Liver (tissue), 9 donors: ENCODE data around the gene NUP214. TPM values are rescaled to one million over a fixed set of nuclear protein-coding genes. Genes with fewer than 3 reads are reported as not detected.
"Not testable (repeated sequence)": the region's sequence is repeated elsewhere in the genome, so short reads cannot be mapped to it uniquely, and the experiment has no call there.

ENCODE experiments used
- DNase-seq: peaks from one replicate; pipeline ENCODE4 v3.0.0-alpha.2; 2017; ENCODE audit warnings: low spot score
- H3K27ac ChIP-seq, 2 donors: one replicate each; pipeline ENCODE4 v1.7.0; 2013; ENCODE audit warnings: inconsistent platforms in 2 of 2, low read length in 2 of 2, control low read depth in 1 of 2, low read depth in 1 of 2, mild to moderate bottlenecking in 1 of 2
- H3K27me3 ChIP-seq, 4 donors: one replicate each; pipeline versions ENCODE4 v1.6.1 to v1.7.0; 2013; ENCODE audit warnings: low read length in 3 of 4, inconsistent platforms in 1 of 4, mild to moderate bottlenecking in 1 of 4, moderate library complexity in 1 of 4; ENCODE audit not compliant: control insufficient read depth in 4 of 4, insufficient read depth in 4 of 4
- H3K36me3 ChIP-seq, 4 donors: one replicate each; pipeline versions ENCODE4 v1.6.1 to v1.7.0; 2013; ENCODE audit warnings: low read length in 3 of 4, mild to moderate bottlenecking in 3 of 4, low read depth in 1 of 4, moderate library complexity in 1 of 4; ENCODE audit not compliant: control insufficient read depth in 4 of 4, insufficient read depth in 3 of 4
- H3K4me1 ChIP-seq, 4 donors: one replicate each; pipeline versions ENCODE4 v1.6.1 to v1.7.0; 2013; ENCODE audit warnings: low read length in 3 of 4, mild to moderate bottlenecking in 3 of 4, moderate library complexity in 1 of 4; ENCODE audit not compliant: control insufficient read depth in 4 of 4, insufficient read depth in 4 of 4
- H3K4me3 ChIP-seq, 3 donors: one replicate each; pipeline versions ENCODE4 v1.6.1 to v1.7.0; 2013; ENCODE audit warnings: low read length in 3 of 3, control low read depth in 1 of 3, low read depth in 1 of 3, mild to moderate bottlenecking in 1 of 3
- H3K9ac ChIP-seq, 2 donors: one replicate each; pipeline ENCODE4 v1.7.0; 2013; ENCODE audit warnings: low read length in 2 of 2, mild to moderate bottlenecking in 2 of 2, moderate library complexity in 2 of 2, control low read depth in 1 of 2, low read depth in 1 of 2
- H3K9me3 ChIP-seq, 4 donors: one replicate each; pipeline versions ENCODE4 v1.6.1 to v1.7.0; 2013; ENCODE audit warnings: low read length in 3 of 4; ENCODE audit not compliant: control insufficient read depth in 4 of 4
- ATF3 ChIP-seq: IDR thresholded peaks from 2 replicates; pipeline ENCODE4 v1.6.1; 2016; ENCODE audit warnings: antibody characterized with exemption
- EGR1 ChIP-seq, 2 donors: IDR thresholded peaks; 2 replicates each; pipeline ENCODE4 v1.6.1; 2016 to 2018; ENCODE audit warnings: antibody characterized with exemption in 2 of 2, low read depth in 2 of 2
- GABPA ChIP-seq, 2 donors: IDR thresholded peaks in 1 of 2; conservative IDR thresholded peaks in 1 of 2; 2 replicates each; pipeline ENCODE4 v1.6.1; 2016; ENCODE audit warnings: antibody characterized with exemption in 2 of 2, mild to moderate bottlenecking in 1 of 2, moderate library complexity in 1 of 2
- HNF4G ChIP-seq: IDR thresholded peaks from 2 replicates; pipeline ENCODE4 v1.6.1; 2016; ENCODE audit warnings: antibody characterized with exemption
- NR2F2 ChIP-seq: IDR thresholded peaks from 2 replicates; pipeline ENCODE4 v1.6.1; 2016; ENCODE audit warnings: antibody characterized with exemption
- RAD21 ChIP-seq, 2 donors: IDR thresholded peaks; 2 replicates each; pipeline ENCODE4 v1.6.1; 2016; ENCODE audit warnings: antibody characterized with exemption in 2 of 2, mild to moderate bottlenecking in 2 of 2
- REST ChIP-seq: IDR thresholded peaks from 2 replicates; pipeline ENCODE4 v1.6.1; 2016; ENCODE audit warnings: antibody characterized with exemption, mild to moderate bottlenecking
- RXRA ChIP-seq, 2 donors: IDR thresholded peaks; 2 replicates each; pipeline ENCODE4 v1.6.1; 2017 to 2018; ENCODE audit warnings: antibody characterized with exemption in 2 of 2, mild to moderate bottlenecking in 1 of 2
- ZBTB33 ChIP-seq: IDR thresholded peaks from 2 replicates; pipeline ENCODE4 v1.6.1; 2016; ENCODE audit warnings: antibody characterized with exemption
- WGBS: extraction: QIAGEN DNeasy Blood & Tissue Kit; methylation state at CpG from one replicate; pipeline ENCODE4 v1.1.7; 2013; 5-methylcytosine and 5-hydroxymethylcytosine counted together
- polyA plus RNA-seq, 2 donors: library from polyadenylated mRNA; stranded (reverse) in 1 of 2; unstranded in 1 of 2; fragments of 200-250 nt in 1 of 2; fragments of >200 nt in 1 of 2; fragmentation: Nextera tagmentation in 1 of 2; extraction: Ambion mirVana in 1 of 2; gene quantifications; one replicate each; pipeline versions ENCODE4 v1.2.1 to v1.2.3, GENCODE V29; 2013 to 2015
- total RNA-seq, 2 donors: library from RNA; depleted of rRNA; stranded (reverse); fragments of >200 nt; gene quantifications; one replicate each; pipeline ENCODE4 v1.2.3, GENCODE V29; 2014
- TF ChIP-seq, protein P1 (sequence below): fragments of 150-350 bp; IDR thresholded peaks from 2 replicates; pipeline ENCODE4 v1.5.1; 2017; ENCODE audit warnings: improper control_type of control experiment, low read depth, low read length; ENCODE audit not compliant: missing input control
- donor health status: healthy.
- donor health status: healthy.
- donor health status: healthy.
- donor health status: healthy.
- donor health status: healthy.

NUP214 gene
- total and polyA plus RNA-seq, 4 donors, result 8.8 to 19.5 (median 16.5) TPM

DNA sequence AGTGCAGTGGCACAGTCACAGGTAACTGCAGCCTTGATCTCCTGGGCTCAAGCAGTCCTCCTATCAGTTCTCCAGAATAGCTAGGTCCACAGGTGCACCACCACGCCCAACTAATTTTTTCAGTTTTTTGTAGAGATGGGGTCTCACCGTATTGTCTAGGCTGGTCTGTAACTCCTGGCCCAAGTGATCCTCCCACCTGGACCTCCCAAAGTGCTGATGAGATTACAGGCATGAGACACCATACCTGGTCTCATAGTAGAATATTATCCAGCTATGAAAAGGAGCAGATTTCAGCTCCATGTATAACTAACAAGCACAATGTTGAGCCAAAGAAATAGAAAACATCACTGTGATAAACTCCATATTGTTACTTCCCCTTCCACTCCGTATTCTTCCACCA lies 81.1 kb downstream of the NUP214 start:
- Histone ChIP-seq H3K27me3 (no peaks in the 10 kb centered on the region), H3K9ac (no peak overlapping the region), H3K4me3 (no peak overlapping the region), H3K36me3 (peaks cover 8 to 49% (median 26%) of the 10 kb centered on the region in 4 donors), H3K9me3 (no peaks in the 10 kb centered on the region), H3K27ac (no peak overlapping the region), H3K4me1 (no peaks in the 10 kb centered on the region)
- no peak for TF ChIP-seq RXRA (IDR thresholded peaks at IDR 0.05)
- TF ChIP-seq, protein P1, sequence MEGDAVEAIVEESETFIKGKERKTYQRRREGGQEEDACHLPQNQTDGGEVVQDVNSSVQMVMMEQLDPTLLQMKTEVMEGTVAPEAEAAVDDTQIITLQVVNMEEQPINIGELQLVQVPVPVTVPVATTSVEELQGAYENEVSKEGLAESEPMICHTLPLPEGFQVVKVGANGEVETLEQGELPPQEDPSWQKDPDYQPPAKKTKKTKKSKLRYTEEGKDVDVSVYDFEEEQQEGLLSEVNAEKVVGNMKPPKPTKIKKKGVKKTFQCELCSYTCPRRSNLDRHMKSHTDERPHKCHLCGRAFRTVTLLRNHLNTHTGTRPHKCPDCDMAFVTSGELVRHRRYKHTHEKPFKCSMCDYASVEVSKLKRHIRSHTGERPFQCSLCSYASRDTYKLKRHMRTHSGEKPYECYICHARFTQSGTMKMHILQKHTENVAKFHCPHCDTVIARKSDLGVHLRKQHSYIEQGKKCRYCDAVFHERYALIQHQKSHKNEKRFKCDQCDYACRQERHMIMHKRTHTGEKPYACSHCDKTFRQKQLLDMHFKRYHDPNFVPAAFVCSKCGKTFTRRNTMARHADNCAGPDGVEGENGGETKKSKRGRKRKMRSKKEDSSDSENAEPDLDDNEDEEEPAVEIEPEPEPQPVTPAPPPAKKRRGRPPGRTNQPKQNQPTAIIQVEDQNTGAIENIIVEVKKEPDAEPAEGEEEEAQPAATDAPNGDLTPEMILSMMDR, result no peak
- TF ChIP-seq RAD21 (IDR thresholded peaks at IDR 0.05), result no peak
- no peak for DNase-seq
- 95% methylated on average over 3 of the region's 3 CpGs for WGBS

DNA sequence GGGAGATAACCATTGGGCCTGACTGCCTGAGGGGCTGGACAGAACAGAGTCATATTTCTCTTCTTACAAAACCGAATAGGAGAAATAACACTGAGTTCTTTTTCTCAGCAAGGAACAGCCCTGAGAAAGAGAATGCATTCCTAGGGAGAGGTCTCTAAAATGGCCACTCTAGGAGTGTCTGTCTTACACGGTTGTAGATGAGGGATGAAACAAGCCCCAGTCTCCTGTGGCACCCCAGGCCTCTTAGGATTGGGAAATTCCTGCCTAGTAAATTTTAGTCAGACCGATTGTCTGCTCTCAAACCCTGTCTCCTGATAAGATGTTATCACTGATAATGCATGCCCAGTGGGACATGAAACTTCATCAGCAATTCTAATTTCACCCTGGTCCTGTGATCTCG lies 86.5 kb downstream of the NUP214 start:
- H3K27me3 ChIP-seq, H3K9ac ChIP-seq, DNase-seq, H3K4me3 ChIP-seq, H3K9me3 ChIP-seq, H3K4me1 ChIP-seq, H3K27ac ChIP-seq: not testable (repeated sequence)
- 97% methylated on average over 4 of the region's 4 CpGs for WGBS
- H3K36me3 ChIP-seq, result peaks cover 3 to 17% (median 16%) of the 10 kb centered on the region in 4 donors

DNA sequence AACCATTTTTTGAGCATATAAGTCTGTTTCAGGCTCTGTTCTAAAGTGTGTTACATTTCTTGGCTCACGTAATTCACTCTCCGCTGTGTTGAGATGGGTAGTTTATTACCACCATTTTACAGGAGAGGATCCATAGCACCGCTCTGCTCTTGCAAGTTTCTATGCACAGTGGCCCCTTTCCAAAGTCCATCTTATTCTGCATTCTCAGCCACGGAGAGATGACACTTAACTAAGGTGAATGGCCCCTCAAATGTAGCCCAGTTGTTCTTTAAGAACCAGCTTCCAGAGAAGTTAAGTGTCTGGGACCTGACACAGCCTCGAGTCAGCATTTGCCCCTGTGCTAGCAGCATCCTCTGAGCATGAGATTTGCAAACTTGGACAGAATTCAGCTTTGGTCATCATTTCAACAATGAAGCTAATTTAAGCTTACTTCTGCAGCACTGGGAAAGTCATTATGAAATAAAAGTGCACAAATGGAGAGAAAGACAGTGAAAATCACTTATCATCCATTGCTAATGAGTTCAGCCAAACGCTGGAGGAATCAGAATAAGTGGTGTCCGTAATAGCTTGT lies 89.0 kb downstream of the NUP214 start:
- H3K27me3 ChIP-seq, result no peaks in the 10 kb centered on the region
- H3K4me1 ChIP-seq, result no peaks in the 10 kb centered on the region
- TF ChIP-seq ZBTB33, result no peak
- no peak for TF ChIP-seq ATF3
- no peak for TF ChIP-seq GABPA (IDR thresholded peaks at IDR 0.05 in 1 of 2, conservative IDR thresholded peaks at IDR 0.05 in 1 of 2)
- TF ChIP-seq, protein P1, result no peak
- no peak for TF ChIP-seq EGR1 (IDR thresholded peaks at IDR 0.05; ENCODE audit: low read depth in 2 of 2)
- no peak for TF ChIP-seq HNF4G
- TF ChIP-seq RAD21 (IDR thresholded peaks at IDR 0.05), result no peak
- TF ChIP-seq NR2F2, result no peak
- no peak for TF ChIP-seq REST
- no peak overlapping the region for H3K27ac ChIP-seq
- H3K9me3 ChIP-seq, result no peaks in the 10 kb centered on the region
- H3K4me3 ChIP-seq, result no peak overlapping the region
- no peak overlapping the region for H3K9ac ChIP-seq
- H3K36me3 ChIP-seq, result peaks cover 0 to 18% (median 15%) of the 10 kb centered on the region in 4 donors
- no peak for DNase-seq
- WGBS, result 78% methylated on average over 7 of the region's 7 CpGs
